Measurements from ENCODE around the gene ZFAND3.

The ZFAND3 gene

DNA sequence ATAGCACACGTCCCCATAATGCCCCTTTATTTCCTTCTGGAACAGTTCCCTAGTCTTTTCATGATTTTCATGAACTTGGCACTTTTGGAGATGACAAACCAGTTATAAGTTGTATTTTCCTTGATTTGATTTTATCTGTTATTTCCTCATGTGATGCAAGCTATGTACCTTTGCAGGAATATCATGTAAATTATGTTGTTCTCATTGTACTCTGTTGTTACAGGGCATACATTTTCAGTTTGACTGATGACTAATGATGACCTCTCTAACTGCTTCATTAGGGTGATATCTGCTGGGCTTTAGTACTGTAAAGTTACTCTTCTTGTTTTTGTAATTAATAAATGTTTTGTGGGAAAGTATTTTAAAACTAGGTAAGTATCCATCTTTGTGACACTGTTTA is 147.3 kb downstream of the ZFAND3 start:
- H3K27ac ChIP-seq = no peak overlapping the region
- TF ChIP-seq ZFX (IDR thresholded peaks at IDR 0.05; ENCODE audit: borderline replicate concordance) = no peak
- TF ChIP-seq, protein P1, sequence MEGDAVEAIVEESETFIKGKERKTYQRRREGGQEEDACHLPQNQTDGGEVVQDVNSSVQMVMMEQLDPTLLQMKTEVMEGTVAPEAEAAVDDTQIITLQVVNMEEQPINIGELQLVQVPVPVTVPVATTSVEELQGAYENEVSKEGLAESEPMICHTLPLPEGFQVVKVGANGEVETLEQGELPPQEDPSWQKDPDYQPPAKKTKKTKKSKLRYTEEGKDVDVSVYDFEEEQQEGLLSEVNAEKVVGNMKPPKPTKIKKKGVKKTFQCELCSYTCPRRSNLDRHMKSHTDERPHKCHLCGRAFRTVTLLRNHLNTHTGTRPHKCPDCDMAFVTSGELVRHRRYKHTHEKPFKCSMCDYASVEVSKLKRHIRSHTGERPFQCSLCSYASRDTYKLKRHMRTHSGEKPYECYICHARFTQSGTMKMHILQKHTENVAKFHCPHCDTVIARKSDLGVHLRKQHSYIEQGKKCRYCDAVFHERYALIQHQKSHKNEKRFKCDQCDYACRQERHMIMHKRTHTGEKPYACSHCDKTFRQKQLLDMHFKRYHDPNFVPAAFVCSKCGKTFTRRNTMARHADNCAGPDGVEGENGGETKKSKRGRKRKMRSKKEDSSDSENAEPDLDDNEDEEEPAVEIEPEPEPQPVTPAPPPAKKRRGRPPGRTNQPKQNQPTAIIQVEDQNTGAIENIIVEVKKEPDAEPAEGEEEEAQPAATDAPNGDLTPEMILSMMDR (IDR thresholded peaks at IDR 0.05) = no peak

DNA sequence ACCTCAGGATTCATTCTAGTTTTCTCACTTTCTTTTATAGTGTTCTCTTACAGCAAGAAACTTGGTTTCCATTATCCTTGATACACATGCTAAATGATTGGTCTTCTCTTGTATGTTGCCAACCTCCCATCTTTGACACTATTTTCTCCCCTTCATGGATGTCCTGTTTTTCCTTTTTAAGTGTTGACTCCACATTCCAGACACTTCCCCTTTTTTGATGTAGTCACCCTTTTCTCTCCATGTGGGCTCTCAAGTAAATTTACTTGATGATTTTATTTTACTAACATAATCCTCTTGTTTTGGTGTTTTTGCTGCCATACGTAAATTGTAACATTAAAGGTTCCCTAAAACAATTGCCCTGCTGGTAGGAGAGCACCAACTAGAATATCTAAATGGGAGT is 148.1 kb downstream of the ZFAND3 start:
- TF ChIP-seq, protein P1 (IDR thresholded peaks at IDR 0.05) = no peak
- H3K27ac ChIP-seq = no peak overlapping the region

DNA sequence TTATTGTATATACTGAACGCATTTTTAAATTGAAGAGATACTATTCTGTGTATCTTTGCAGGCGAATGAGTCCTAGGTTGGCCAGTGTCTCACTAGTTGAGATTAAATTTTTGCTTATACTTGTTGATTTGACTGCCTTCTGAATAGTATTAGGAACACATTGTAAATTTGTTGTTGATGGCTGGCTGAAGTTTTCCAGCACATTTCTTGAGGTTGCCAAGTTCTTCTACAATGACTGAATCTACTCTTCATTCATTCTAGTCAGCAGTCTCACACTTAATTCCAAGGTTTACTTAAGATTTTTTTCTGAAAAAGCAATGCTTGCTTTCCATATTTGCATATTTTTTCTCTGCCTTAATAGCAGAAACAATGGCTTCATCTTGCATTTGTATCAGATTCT is 151.7 kb downstream of the ZFAND3 start:
- no peak for TF ChIP-seq ZFX (IDR thresholded peaks at IDR 0.05; ENCODE audit: borderline replicate concordance)
- TF ChIP-seq, protein P1 (IDR thresholded peaks at IDR 0.05) = no peak
- no peak overlapping the region for H3K27ac ChIP-seq

DNA sequence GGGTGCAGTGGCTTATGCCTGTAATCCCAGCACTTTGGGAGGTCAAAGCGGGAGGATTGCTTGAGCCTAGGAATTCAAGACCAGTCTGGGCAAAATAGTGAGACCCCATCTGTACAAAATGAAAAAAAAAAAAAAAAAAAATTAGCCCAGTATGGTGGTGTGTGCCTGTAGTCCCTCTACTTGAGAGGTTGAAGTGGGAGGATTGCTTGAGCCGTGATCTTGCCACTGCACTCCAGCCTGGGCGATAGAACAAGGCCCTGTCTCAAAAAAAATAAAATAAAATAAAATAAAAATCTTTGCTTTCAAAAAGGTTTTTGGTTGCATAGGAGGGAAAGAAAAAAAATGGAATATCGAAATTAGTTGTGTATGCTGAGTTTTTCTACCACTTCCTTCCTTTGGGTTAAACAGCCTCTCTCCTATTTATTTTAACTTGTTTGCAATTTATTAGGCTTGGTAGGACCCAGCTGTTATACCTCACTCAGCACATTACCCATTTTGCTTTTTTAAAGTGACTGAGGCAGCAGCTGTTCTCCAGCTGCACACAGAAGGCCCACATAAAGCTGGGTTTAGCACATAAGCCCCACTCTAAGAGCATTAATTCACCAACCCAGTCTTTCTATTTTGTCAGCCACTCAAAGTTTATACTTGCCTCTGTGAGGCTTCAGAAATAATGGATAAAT is 152.3 kb downstream of the ZFAND3 start:
- no peak overlapping the region for H3K27ac ChIP-seq
- TF ChIP-seq, protein P1 (IDR thresholded peaks at IDR 0.05) = no peak
- TF ChIP-seq ZFX (IDR thresholded peaks at IDR 0.05; ENCODE audit: borderline replicate concordance) = no peak

DNA sequence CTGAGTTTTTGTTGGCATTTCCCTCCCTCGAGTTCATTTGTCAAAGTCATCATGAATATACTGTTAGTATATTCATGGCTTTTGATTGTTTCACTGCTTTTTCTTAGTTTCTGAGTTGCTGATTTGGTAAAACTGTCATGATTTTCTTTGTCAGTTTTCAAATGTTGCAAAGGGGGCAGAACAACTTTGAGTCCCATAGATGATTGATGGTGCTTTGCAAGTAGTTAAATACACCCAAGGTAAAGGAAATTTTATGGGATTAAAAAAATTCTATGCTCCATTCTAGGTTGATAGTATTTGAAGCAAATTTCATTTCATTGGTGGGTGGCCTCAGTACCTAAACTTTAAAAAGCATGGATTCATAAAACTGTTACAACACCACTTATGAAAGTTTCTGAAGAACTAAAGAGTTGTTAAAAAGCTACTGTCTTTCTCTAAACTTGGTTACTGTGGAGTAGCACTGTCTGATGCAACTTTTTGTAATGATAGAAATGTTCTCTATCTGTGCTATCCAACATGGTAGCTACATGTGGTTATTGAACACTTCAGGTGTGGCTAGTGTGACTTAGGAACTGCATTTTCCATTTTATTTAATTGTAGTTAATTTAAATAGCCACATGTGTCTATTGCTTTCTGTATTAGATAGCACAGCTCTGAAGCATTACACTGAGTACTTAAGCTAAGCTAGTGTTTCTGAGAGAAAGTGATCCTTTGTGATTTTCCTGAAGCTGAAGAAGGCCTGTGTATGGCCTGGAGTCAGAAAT is 153.6 kb downstream of the ZFAND3 start:
- no peak for TF ChIP-seq ZFX (IDR thresholded peaks at IDR 0.05; ENCODE audit: borderline replicate concordance)
- TF ChIP-seq, protein P1 (IDR thresholded peaks at IDR 0.05) = no peak
- H3K27ac ChIP-seq = peak overlapping the region; percentile 9; the same call in 1 of the 2 replicates

DNA sequence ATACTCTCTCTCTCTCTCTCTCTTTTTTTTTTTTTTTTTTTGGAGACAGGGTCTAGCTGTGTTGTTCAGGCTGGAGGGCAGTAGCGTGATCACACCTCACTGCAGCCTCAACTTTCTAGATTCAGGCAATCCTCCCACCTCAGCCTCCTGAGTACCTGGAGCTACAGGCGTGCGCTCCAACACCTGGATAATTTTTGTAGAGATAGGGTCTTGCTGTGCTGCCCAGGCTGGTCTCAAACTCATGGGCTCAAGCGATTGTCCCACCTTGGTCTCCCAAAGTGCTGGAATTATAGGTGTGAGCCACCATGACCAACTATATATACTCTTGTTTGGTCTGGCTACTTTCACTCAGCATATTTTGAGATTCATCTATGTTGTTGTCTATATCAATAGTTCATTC is 154.9 kb downstream of the ZFAND3 start:
- H3K27ac ChIP-seq = no peak overlapping the region
- TF ChIP-seq, protein P1 (IDR thresholded peaks at IDR 0.05) = no peak
- no peak for TF ChIP-seq ZFX (IDR thresholded peaks at IDR 0.05; ENCODE audit: borderline replicate concordance)

DNA sequence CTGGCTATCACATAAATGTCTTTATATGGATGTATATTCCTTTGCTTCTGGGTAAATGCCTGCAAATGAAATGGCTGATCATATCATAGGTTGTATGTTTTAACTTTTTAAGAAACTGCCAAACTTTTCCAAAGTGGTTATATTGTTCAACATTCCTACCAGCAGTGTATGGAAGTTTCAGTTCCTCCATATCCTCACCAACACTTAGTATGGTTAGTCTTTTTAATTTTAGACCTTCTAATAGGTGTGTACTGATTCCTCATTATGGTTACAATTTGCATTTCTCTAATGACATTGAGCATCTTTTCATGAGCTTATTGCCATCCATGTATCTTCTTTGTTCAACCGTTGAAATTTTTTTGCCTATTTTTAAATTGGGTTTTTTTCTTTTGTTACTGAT is 155.4 kb downstream of the ZFAND3 start:
- H3K27ac ChIP-seq = no peak overlapping the region
- no peak for TF ChIP-seq ZFX (IDR thresholded peaks at IDR 0.05; ENCODE audit: borderline replicate concordance)
- TF ChIP-seq, protein P1 (IDR thresholded peaks at IDR 0.05) = no peak
